Thyroid gland (tissue), 4 donors: Measurements from ENCODE around the gene ITLN1.

Experiments
- POLR2A ChIP-seq, 2 donors: fragments of 450-650 bp; IDR thresholded peaks; one replicate each; pipeline ENCODE4 v1.6.1; 2017; ENCODE audit warnings: antibody characterized with exemption in 2 of 2, mild to moderate bottlenecking in 2 of 2, moderate library complexity in 1 of 2
- TF ChIP-seq, protein P1 (sequence below), 6 experiments: fragments of 200-600 bp in 3 of 6; fragments of 450-650 bp in 3 of 6; sonication (generic) in 3 of 6; IDR thresholded peaks; one replicate each; pipeline ENCODE4 v1.5.1; 2016 to 2019; ENCODE audit warnings: antibody characterized with exemption in 6 of 6, mild to moderate bottlenecking in 2 of 6, inconsistent platforms in 1 of 6, moderate library complexity in 1 of 6

- no peak for TF ChIP-seq POLR2A (IDR thresholded peaks at IDR 0.05)
- TF ChIP-seq, protein P1, sequence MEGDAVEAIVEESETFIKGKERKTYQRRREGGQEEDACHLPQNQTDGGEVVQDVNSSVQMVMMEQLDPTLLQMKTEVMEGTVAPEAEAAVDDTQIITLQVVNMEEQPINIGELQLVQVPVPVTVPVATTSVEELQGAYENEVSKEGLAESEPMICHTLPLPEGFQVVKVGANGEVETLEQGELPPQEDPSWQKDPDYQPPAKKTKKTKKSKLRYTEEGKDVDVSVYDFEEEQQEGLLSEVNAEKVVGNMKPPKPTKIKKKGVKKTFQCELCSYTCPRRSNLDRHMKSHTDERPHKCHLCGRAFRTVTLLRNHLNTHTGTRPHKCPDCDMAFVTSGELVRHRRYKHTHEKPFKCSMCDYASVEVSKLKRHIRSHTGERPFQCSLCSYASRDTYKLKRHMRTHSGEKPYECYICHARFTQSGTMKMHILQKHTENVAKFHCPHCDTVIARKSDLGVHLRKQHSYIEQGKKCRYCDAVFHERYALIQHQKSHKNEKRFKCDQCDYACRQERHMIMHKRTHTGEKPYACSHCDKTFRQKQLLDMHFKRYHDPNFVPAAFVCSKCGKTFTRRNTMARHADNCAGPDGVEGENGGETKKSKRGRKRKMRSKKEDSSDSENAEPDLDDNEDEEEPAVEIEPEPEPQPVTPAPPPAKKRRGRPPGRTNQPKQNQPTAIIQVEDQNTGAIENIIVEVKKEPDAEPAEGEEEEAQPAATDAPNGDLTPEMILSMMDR (IDR thresholded peaks at IDR 0.05): no peak
Measured at GRCh38 chr1:160877221-160877620, 7.8 kb downstream of the ITLN1 start.
